Lower lobe of right lung (tissue), 2 donors: ENCODE data around the gene STX2. TPM values are rescaled to one million over a fixed set of nuclear protein-coding genes. Genes with fewer than 3 reads are reported as not detected.
A peak's percentile ranks its signal among the peaks of the same experiment; 100 is the strongest.
"Not testable (repeated sequence)": the region's sequence is repeated elsewhere in the genome, so short reads cannot be mapped to it uniquely, and the experiment has no call there.

ENCODE experiments used
- ATAC-seq, 2 donors: fragments of 200-7000 bp; cut with Tn5 transposase; one replicate each; pipeline ENCODE4 v1.9.1; 2020 to 2022; ENCODE audit warnings: mild to moderate bottlenecking in 2 of 2, moderate library complexity in 2 of 2
- DNase-seq: peaks from one replicate; pipeline ENCODE4 v3.0.0-alpha.2; 2020
- H3K27ac ChIP-seq: fragments of 200-600 bp; one replicate; pipeline ENCODE4 v1.8.0; 2022
- H3K27me3 ChIP-seq: fragments of 200-600 bp; one replicate; pipeline ENCODE4 v1.8.0; 2022; ENCODE audit warnings: low read depth
- H3K36me3 ChIP-seq: fragments of 200-600 bp; one replicate; pipeline ENCODE4 v1.8.0; 2022; ENCODE audit warnings: mild to moderate bottlenecking
- H3K4me1 ChIP-seq: fragments of 200-600 bp; one replicate; pipeline ENCODE4 v1.8.0; 2022
- H3K4me3 ChIP-seq: fragments of 200-600 bp; one replicate; pipeline ENCODE4 v1.8.0; 2022; ENCODE audit warnings: mild to moderate bottlenecking
- H3K9me3 ChIP-seq: fragments of 200-600 bp; one replicate; pipeline ENCODE4 v1.8.0; 2022
- intact Hi-C: fragments of 100-400 bp; cut with DNase I; formaldehyde crosslinking; loops from one replicate; pipeline ENCODE4 v1.11.0; 2022
- total RNA-seq: library from RNA; stranded (reverse); fragmentation: NEBNext Ultra II Directional; extraction: Animal tissue kit (Norgen Biotek cat#: 25700); gene quantifications from one replicate; pipeline ENCODE4 v1.2.1, GENCODE V29; 2021
- TF ChIP-seq, protein P1 (sequence below): fragments of 200-600 bp; IDR thresholded peaks from one replicate; pipeline ENCODE4 v1.8.0; 2022; ENCODE audit warnings: antibody characterized with exemption, mild to moderate bottlenecking
- donor health status: DM: no; HTN: yes; CAD: no; lungs with severe emphysema.

The STX2 gene
- total RNA-seq, 1 donor from 2014 or later = 24.6 TPM

DNA sequence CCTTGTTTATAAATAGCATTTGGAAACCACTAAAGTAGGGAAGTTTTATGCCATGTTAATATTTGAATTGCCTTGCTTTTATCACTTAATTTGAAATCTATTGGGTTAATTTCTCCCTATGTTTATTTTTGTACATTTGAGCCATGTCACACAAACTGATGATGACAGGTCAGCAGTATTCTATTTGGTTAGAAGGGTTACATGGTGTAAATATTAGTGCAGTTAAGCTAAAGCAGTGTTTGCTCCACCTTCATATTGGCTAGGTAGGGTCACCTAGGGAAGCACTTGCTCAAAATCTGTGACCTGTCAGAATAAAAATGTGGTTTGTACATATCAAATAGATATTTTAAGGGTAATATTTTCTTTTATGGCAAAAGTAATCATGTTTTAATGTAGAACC is 37.2 kb upstream of the STX2 start:
- peaks cover 46% of the 10 kb centered on the region for H3K36me3 ChIP-seq
- intact Hi-C loops = no loop called here
- H3K27ac ChIP-seq = no peak overlapping the region
- H3K4me1 ChIP-seq = peaks cover 21% of the 10 kb centered on the region
- DNase-seq = no peak
- no peak overlapping the region for H3K4me3 ChIP-seq
- no peaks in the 10 kb centered on the region for H3K9me3 ChIP-seq
- TF ChIP-seq, protein P1, sequence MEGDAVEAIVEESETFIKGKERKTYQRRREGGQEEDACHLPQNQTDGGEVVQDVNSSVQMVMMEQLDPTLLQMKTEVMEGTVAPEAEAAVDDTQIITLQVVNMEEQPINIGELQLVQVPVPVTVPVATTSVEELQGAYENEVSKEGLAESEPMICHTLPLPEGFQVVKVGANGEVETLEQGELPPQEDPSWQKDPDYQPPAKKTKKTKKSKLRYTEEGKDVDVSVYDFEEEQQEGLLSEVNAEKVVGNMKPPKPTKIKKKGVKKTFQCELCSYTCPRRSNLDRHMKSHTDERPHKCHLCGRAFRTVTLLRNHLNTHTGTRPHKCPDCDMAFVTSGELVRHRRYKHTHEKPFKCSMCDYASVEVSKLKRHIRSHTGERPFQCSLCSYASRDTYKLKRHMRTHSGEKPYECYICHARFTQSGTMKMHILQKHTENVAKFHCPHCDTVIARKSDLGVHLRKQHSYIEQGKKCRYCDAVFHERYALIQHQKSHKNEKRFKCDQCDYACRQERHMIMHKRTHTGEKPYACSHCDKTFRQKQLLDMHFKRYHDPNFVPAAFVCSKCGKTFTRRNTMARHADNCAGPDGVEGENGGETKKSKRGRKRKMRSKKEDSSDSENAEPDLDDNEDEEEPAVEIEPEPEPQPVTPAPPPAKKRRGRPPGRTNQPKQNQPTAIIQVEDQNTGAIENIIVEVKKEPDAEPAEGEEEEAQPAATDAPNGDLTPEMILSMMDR = no peak
- no peaks in the 10 kb centered on the region for H3K27me3 ChIP-seq
- ATAC-seq = no peak

DNA sequence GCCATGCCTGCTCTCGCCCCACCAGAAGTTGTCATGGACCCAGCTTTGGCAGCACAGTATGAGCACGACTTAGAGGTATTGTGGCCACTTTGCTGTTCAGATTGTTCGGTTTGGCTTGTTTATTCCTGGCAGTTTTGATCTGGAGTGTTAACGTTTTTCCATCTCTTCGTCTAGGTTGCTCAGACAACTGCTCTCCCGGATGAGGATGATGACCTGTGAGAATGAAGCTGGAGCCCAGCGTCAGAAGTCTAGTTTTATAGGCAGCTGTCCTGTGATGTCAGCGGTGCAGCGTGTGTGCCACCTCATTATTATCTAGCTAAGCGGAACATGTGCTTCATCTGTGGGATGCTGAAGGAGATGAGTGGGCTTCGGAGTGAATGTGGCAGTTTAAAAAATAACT is 36.7 kb upstream of the STX2 start:
- H3K4me1 ChIP-seq = peaks cover 21% of the 10 kb centered on the region
- intact Hi-C loops, ATAC-seq: not testable (repeated sequence)

DNA sequence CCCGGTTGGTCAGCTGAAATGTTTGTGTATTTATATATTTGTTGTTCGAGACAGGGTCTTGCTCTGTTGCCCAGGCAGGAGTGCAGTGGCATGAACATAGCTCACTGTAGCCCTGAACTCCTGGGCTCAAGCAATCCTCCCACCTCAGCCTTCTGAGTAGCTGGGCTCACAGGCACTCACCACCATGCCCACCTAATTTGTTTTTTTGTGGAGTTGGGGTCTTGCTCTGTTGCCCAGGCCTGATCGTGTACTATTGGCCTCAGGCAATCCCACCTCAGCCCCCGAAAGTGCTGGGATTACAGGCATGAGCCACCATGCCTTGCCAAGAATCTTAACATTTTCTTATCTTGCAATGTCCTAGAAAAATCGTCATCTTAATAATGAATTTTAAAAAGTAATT is 36.1 kb upstream of the STX2 start:
- DNase-seq = no peak
- Histone ChIP-seq H3K27me3 (no peaks in the 10 kb centered on the region), H3K9me3 (no peaks in the 10 kb centered on the region), H3K4me1 (peaks cover 21% of the 10 kb centered on the region), H3K27ac (no peak overlapping the region), H3K4me3 (no peak overlapping the region), H3K36me3 (peaks cover 46% of the 10 kb centered on the region)
- TF ChIP-seq, protein P1 = no peak
- intact Hi-C loops = no loop called here
- ATAC-seq = no peak

More for the DNA sequence above, 36.7 kb upstream of the STX2 start:
- H3K4me3 ChIP-seq, H3K9me3 ChIP-seq, H3K27me3 ChIP-seq, DNase-seq, H3K27ac ChIP-seq: not testable (repeated sequence)
- peaks cover 46% of the 10 kb centered on the region for H3K36me3 ChIP-seq

DNA sequence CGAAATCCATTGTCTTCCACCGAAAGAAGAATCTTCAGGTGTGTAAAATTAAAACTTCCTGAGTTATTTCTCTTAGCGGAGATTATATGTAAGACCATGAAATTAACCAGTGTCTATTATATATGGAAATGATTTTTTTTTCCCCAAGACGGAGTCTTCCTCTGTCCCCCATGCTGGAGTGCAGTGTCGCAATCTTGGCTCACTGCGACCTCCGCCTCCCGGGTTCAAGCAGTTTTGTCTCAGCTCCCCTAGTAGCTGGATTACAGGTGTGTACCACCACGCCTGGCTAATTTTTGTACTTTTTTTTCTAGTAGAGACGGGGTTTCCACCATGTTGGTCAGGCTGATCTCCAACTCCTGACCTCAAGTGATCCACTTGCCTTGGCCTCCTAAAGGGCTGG is 35.6 kb upstream of the STX2 start:
- Histone ChIP-seq H3K27me3 (no peaks in the 10 kb centered on the region), H3K4me3 (no peak overlapping the region), H3K4me1 (peaks cover 21% of the 10 kb centered on the region), H3K9me3 (no peaks in the 10 kb centered on the region), H3K27ac (no peak overlapping the region), H3K36me3 (peaks cover 46% of the 10 kb centered on the region)
- intact Hi-C loops = no loop called here
- TF ChIP-seq, protein P1 = no peak
- DNase-seq (no peak), ATAC-seq (no peak)

DNA sequence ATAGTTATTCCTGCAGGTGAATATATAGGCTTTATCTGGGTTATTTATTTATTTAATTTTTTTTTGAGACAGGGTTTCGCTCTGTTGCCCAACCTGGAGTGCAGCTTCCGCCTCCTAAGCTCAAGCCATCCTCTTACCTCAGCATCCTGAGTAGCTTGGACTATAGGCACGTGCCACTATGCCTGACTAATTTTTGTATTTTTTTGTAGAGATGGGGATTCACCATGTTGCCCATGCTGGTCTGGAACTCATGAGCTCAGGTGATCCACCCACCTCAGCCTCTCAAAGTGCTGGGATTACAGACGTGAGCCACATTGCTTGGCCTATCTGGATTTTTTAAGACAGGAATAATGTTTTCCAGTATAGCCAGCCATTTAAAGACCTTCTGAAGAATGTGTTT is 34.8 kb upstream of the STX2 start:
- Histone ChIP-seq H3K27ac (no peak overlapping the region), H3K4me1 (peaks cover 21% of the 10 kb centered on the region), H3K4me3 (no peak overlapping the region), H3K27me3 (no peaks in the 10 kb centered on the region), H3K36me3 (peaks cover 46% of the 10 kb centered on the region), H3K9me3 (no peaks in the 10 kb centered on the region)
- TF ChIP-seq, protein P1 = no peak
- intact Hi-C loops = no loop called here
- ATAC-seq = no peak
- no peak for DNase-seq

DNA sequence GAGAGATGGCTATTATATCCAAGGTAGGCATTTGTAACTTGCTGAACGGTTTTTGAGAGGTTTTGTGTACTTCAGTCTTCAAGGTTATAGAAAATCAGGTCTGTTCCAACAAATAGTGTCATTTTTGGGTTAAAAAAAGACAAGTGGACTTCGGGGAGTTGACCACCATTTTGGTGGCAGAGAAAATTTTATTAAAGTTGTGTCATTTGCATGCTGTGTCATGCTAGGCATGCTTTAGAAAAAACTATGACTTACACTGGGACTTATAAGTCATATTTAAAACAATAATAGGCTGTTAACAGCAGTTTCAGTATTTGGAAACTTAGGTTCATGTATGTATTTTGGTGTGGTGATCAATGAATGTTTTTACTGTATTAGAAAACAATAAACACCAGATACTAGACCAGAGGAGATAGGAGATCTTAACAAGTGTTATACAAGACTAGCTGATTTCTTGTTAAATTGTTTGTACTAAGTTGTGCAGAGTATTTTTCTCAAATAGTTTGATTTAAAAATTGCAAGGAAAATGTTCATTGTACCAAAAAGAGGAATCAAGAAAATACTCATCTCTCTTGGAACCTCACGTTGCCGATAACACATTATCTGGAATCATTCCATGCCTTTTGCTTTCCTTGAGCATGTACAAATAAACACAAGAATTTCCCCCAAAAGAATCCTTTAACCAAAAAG is 34.2 kb upstream of the STX2 start:
- intact Hi-C loops = no loop called here
- TF ChIP-seq, protein P1 = no peak
- H3K27me3 ChIP-seq = no peaks in the 10 kb centered on the region
- peak overlapping the region; percentile 90 for H3K4me3 ChIP-seq
- H3K4me1 ChIP-seq = peaks cover 21% of the 10 kb centered on the region
- H3K36me3 ChIP-seq = peaks cover 46% of the 10 kb centered on the region
- H3K9me3 ChIP-seq = no peaks in the 10 kb centered on the region
- DNase-seq = no peak
- no peak overlapping the region for H3K27ac ChIP-seq
- no peak for ATAC-seq
